Astrocyte (in vitro differentiated cells and primary cell): ENCODE data around the gene MECP2.

Source experiments
- CTCF ChIP-seq: IDR thresholded peaks from 2 replicates; pipeline ENCODE4 v1.5.1; 2011; ENCODE audit warnings: low read depth, mild to moderate bottlenecking, inconsistent platforms, low read length, moderate library complexity; ENCODE audit not compliant: insufficient read depth
- EZH2 ChIP-seq: IDR thresholded peaks from 2 replicates; pipeline ENCODE4 v1.6.1; 2012; ENCODE audit warnings: mild to moderate bottlenecking, low read length, inconsistent platforms; ENCODE audit not compliant: insufficient read depth

GRCh38 chrX:154142386-154142785 is 44.9 kb upstream of the MECP2 start:
- TF ChIP-seq EZH2: no peak
- TF ChIP-seq CTCF: no peak
